K562 (cell line): ENCODE measurements around the gene TMEM121B.

Source experiments
- CBX5 ChIP-seq: IDR thresholded peaks from 2 replicates; pipeline ENCODE4 v1.6.1; 2014; ENCODE audit warnings: low read depth, borderline replicate concordance
- FOXJ3 ChIP-seq: sonication (generic); formaldehyde crosslinking; IDR thresholded peaks from 2 replicates; pipeline ENCODE4 v1.4.0; 2020; ENCODE audit warnings: mild to moderate bottlenecking, missing genetic modification reagents
- FOXM1 ChIP-seq, 2 experiments: fragments of 450-650 bp in 1 of 2; sonication (generic) in 1 of 2; formaldehyde crosslinking in 1 of 2; IDR thresholded peaks; 2 replicates each; pipeline versions ENCODE4 v1.6.1 to v1.9.0; 2017 to 2022; ENCODE audit warnings: low read depth in 2 of 2, mild to moderate bottlenecking in 2 of 2, missing genetic modification reagents in 1 of 2, moderate library complexity in 1 of 2
- GATA2 ChIP-seq: sonication (generic); formaldehyde crosslinking; IDR thresholded peaks from 2 replicates; pipeline ENCODE4 v1.4.0; 2020; ENCODE audit warnings: mild to moderate bottlenecking, missing genetic modification reagents
- KDM1A ChIP-seq, 2 experiments: fragments of 450-650 bp; IDR thresholded peaks; 2 replicates each; pipeline ENCODE4 v1.6.1; 2016; ENCODE audit warnings: mild to moderate bottlenecking in 2 of 2
- MAX ChIP-seq: sonication (generic); formaldehyde crosslinking; IDR thresholded peaks from 2 replicates; pipeline ENCODE4 v1.9.0; 2022; ENCODE audit warnings: mild to moderate bottlenecking, missing genetic modification reagents
- MLX ChIP-seq, 2 experiments: fragments of 450-650 bp in 1 of 2; sonication (generic) in 1 of 2; formaldehyde crosslinking; conservative IDR thresholded peaks; 2 replicates each; pipeline versions ENCODE4 v1.4.0 to v1.8.1; 2020 to 2022; ENCODE audit warnings: mild to moderate bottlenecking in 1 of 2, missing genetic modification reagents in 1 of 2
- PRDM10 ChIP-seq: fragments of 450-650 bp; IDR thresholded peaks from 2 replicates; pipeline ENCODE4 v1.6.1; 2018; ENCODE audit not compliant: partially characterized antibody
- REST ChIP-seq, 2 experiments: fragments of 450-650 bp; formaldehyde crosslinking in 1 of 2; IDR thresholded peaks; 2 replicates each; pipeline versions ENCODE4 v1.4.0 to v1.6.1; 2014 to 2020; ENCODE audit warnings: mild to moderate bottlenecking in 2 of 2, borderline replicate concordance in 1 of 2, low read depth in 1 of 2
- RFX5 ChIP-seq: IDR thresholded peaks from 2 replicates; pipeline ENCODE4 v1.6.1; 2011; ENCODE audit warnings: low read depth, mild to moderate bottlenecking, improper control_type of control experiment, low read length
- TCF3 ChIP-seq: sonication (generic); formaldehyde crosslinking; IDR thresholded peaks from 2 replicates; pipeline ENCODE4 v1.4.0; 2020; ENCODE audit warnings: mild to moderate bottlenecking, missing genetic modification reagents
- TGIF2 ChIP-seq: sonication (generic); formaldehyde crosslinking; IDR thresholded peaks from 2 replicates; pipeline ENCODE4 v1.8.1; 2022; ENCODE audit warnings: mild to moderate bottlenecking, missing genetic modification reagents, moderate library complexity
- ZEB2 ChIP-seq: fragments of 450-650 bp; IDR thresholded peaks from 2 replicates; pipeline ENCODE4 v1.6.1; 2016

GRCh38 chr22:17110791-17111550 lies 10.2 kb downstream of the TMEM121B start:
- no peak for TF ChIP-seq MLX (CRISPR knock-in tag; conservative IDR thresholded peaks at IDR 0.05)
- no peak for TF ChIP-seq CBX5
- no peak for TF ChIP-seq PRDM10
- no peak for TF ChIP-seq FOXM1 (IDR thresholded peaks at IDR 0.05; ENCODE audit: low read depth)
- TF ChIP-seq FOXM1 (CRISPR knock-in tag; IDR thresholded peaks at IDR 0.05; ENCODE audit: low read depth) = no peak
- no peak for TF ChIP-seq REST (IDR thresholded peaks at IDR 0.05; ENCODE audit: borderline replicate concordance)
- no peak for TF ChIP-seq REST (CRISPR knock-in tag; IDR thresholded peaks at IDR 0.05; ENCODE audit: low read depth)
- no peak for TF ChIP-seq TGIF2
- no peak for TF ChIP-seq MAX
- no peak for TF ChIP-seq KDM1A (IDR thresholded peaks at IDR 0.05)
- no peak for TF ChIP-seq FOXJ3 (CRISPR knock-in tag)
- no peak for TF ChIP-seq TCF3
- no peak for TF ChIP-seq GATA2
- TF ChIP-seq ZEB2 = no peak
- TF ChIP-seq RFX5 = no peak
